Activated CD8-positive, alpha-beta memory T cell treated with anti-CD3 and anti-CD28 coated beads, Interleukin-2, amount 10 ng/mL, durations not matched to agents 7 days and 5 days (primary cell): ENCODE data around the gene DNAJB4. TPM values are rescaled to one million over a fixed set of nuclear protein-coding genes. Genes with fewer than 3 reads are reported as not detected.

Experiments used
- ATAC-seq: fragments of 150-1000 bp; cut with Tn5 transposase; one replicate; pipeline ENCODE4 v1.10.0; 2021; ENCODE audit warnings: moderate library complexity
- CTCF ChIA-PET: fragments of 350-600 bp; sonication (Branson Sonifier 250); formaldehyde crosslinking; loops from one replicate; lab custom pipeline; 2021; ENCODE audit warnings: antibody characterized with exemption; lab: Charles Lee
- DNase-seq: peaks from one replicate; pipeline ENCODE4 v3.0.0-alpha.2; 2020
- H3K27ac Mint-ChIP-seq: one replicate; pipeline ENCODE4 v1.8.0; 2021; ENCODE audit warnings: mild to moderate bottlenecking, mixed read lengths
- H3K27me3 Mint-ChIP-seq: one replicate; pipeline ENCODE4 v1.8.0; 2021; ENCODE audit warnings: mixed read lengths
- H3K36me3 Mint-ChIP-seq: one replicate; pipeline ENCODE4 v1.8.0; 2021; ENCODE audit warnings: mild to moderate bottlenecking, mixed read lengths
- H3K4me1 Mint-ChIP-seq: one replicate; pipeline ENCODE4 v1.8.0; 2021; ENCODE audit warnings: mixed read lengths
- H3K4me3 Mint-ChIP-seq: one replicate; pipeline ENCODE4 v1.8.0; 2021; ENCODE audit warnings: mild to moderate bottlenecking, moderate library complexity, mixed read lengths
- H3K9me3 Mint-ChIP-seq: one replicate; pipeline ENCODE4 v1.8.0; 2022; ENCODE audit warnings: low read depth, mixed read lengths
- total RNA-seq, 2 experiments: library from RNA; stranded (reverse); gene quantifications; one replicate each; pipeline ENCODE4 v1.2.3, GENCODE V29; 2021

The DNAJB4 gene
- total RNA-seq, 2 experiments from 2014 or later, result 11.5 to 23.0 TPM

- DNase-seq (no peak), ATAC-seq (no peak)
- H3K9me3 Mint-ChIP-seq, result no peaks in the 10 kb centered on the region
- H3K36me3 Mint-ChIP-seq, result no peaks in the 10 kb centered on the region
- CTCF ChIA-PET, result interaction anchor here (1.3 kb wide), 1 partner anchor 42 kb away, joined by 3 read pairs; the partner anchor contains the start of gene DNAJB4
- H3K27me3 Mint-ChIP-seq, result peaks cover 42% of the 10 kb centered on the region
- no peak overlapping the region for H3K4me3 Mint-ChIP-seq
- no peak overlapping the region for H3K27ac Mint-ChIP-seq
- H3K4me1 Mint-ChIP-seq, result peaks cover 28% of the 10 kb centered on the region
Measured at GRCh38 chr1:78047106-78047505, 42.4 kb downstream of the DNAJB4 start.

- H3K27ac Mint-ChIP-seq, result no peak overlapping the region
- peaks cover 42% of the 10 kb centered on the region for H3K27me3 Mint-ChIP-seq
- no peak for ATAC-seq
- peaks cover 28% of the 10 kb centered on the region for H3K4me1 Mint-ChIP-seq
- no peaks in the 10 kb centered on the region for H3K9me3 Mint-ChIP-seq
- no peak overlapping the region for H3K4me3 Mint-ChIP-seq
- CTCF ChIA-PET, result interaction anchor here (1.3 kb wide), 1 partner anchor 43 kb away, joined by 3 read pairs; the partner anchor contains the start of gene DNAJB4
- DNase-seq, result no peak
- H3K36me3 Mint-ChIP-seq, result no peaks in the 10 kb centered on the region
Measured at GRCh38 chr1:78047631-78048030, 42.9 kb downstream of the DNAJB4 start.

GRCh38 chr1:78048446-78048845, 43.7 kb downstream of the DNAJB4 start:
- no peaks in the 10 kb centered on the region for H3K36me3 Mint-ChIP-seq
- H3K4me3 Mint-ChIP-seq, result no peak overlapping the region
- ATAC-seq, result no peak
- CTCF ChIA-PET, result no interaction called here
- peaks cover 32% of the 10 kb centered on the region for H3K4me1 Mint-ChIP-seq
- no peak for DNase-seq
- H3K27me3 Mint-ChIP-seq, result peaks cover 39% of the 10 kb centered on the region
- no peak overlapping the region for H3K27ac Mint-ChIP-seq
- H3K9me3 Mint-ChIP-seq, result no peaks in the 10 kb centered on the region

- ATAC-seq (no peak), DNase-seq (no peak)
- no peaks in the 10 kb centered on the region for H3K9me3 Mint-ChIP-seq
- H3K27ac Mint-ChIP-seq, result no peak overlapping the region
- H3K4me1 Mint-ChIP-seq, result peaks cover 32% of the 10 kb centered on the region
- H3K27me3 Mint-ChIP-seq, result peaks cover 35% of the 10 kb centered on the region
- H3K4me3 Mint-ChIP-seq, result no peak overlapping the region
- CTCF ChIA-PET, result no interaction called here
- peaks cover 3% of the 10 kb centered on the region for H3K36me3 Mint-ChIP-seq
Measured at GRCh38 chr1:78049396-78049795, 44.7 kb downstream of the DNAJB4 start.

GRCh38 chr1:78051005-78051404, 46.3 kb downstream of the DNAJB4 start:
- CTCF ChIA-PET, result no interaction called here

GRCh38 chr1:78052685-78053405, 48.1 kb downstream of the DNAJB4 start:
- Mint-ChIP-seq H3K27ac (no peak overlapping the region), H3K27me3 (peaks cover 5% of the 10 kb centered on the region), H3K36me3 (peaks cover 6% of the 10 kb centered on the region), H3K9me3 (peaks cover 3% of the 10 kb centered on the region), H3K4me3 (no peak overlapping the region), H3K4me1 (peaks cover 12% of the 10 kb centered on the region)
- CTCF ChIA-PET, result no interaction called here
- ATAC-seq (no peak), DNase-seq (no peak)

More at GRCh38 chr1:78051005-78051404, 46.3 kb downstream of the DNAJB4 start:
- H3K9me3 Mint-ChIP-seq, result peaks cover 3% of the 10 kb centered on the region
- no peak overlapping the region for H3K4me3 Mint-ChIP-seq
- H3K27ac Mint-ChIP-seq, result no peak overlapping the region
- no peak for DNase-seq
- peaks cover 6% of the 10 kb centered on the region for H3K36me3 Mint-ChIP-seq
- H3K27me3 Mint-ChIP-seq, result peaks cover 21% of the 10 kb centered on the region
- ATAC-seq, result no peak
- H3K4me1 Mint-ChIP-seq, result peaks cover 23% of the 10 kb centered on the region

- Mint-ChIP-seq H3K36me3 (peaks cover 6% of the 10 kb centered on the region), H3K27me3 (peaks cover 6% of the 10 kb centered on the region), H3K9me3 (peaks cover 3% of the 10 kb centered on the region), H3K27ac (no peak overlapping the region), H3K4me1 (peaks cover 11% of the 10 kb centered on the region), H3K4me3 (no peak overlapping the region)
- DNase-seq (no peak), ATAC-seq (no peak)
- CTCF ChIA-PET, result interaction anchor here (0.7 kb wide), 1 partner anchor 266 kb away, joined by 4 read pairs; no protein-coding TSS in a partner anchor
Measured at GRCh38 chr1:78053498-78053897, 48.8 kb downstream of the DNAJB4 start.

- Mint-ChIP-seq H3K27me3 (peaks cover 9% of the 10 kb centered on the region), H3K9me3 (peaks cover 3% of the 10 kb centered on the region), H3K36me3 (peaks cover 6% of the 10 kb centered on the region), H3K4me3 (no peak overlapping the region), H3K4me1 (peaks cover 8% of the 10 kb centered on the region), H3K27ac (no peak overlapping the region)
- ATAC-seq, result no peak
- no peak for DNase-seq
- CTCF ChIA-PET, result no interaction called here
Measured at GRCh38 chr1:78054559-78054958, 49.8 kb downstream of the DNAJB4 start.

- Mint-ChIP-seq H3K4me1 (peaks cover 8% of the 10 kb centered on the region), H3K27ac (no peak overlapping the region), H3K4me3 (no peak overlapping the region), H3K36me3 (peaks cover 6% of the 10 kb centered on the region), H3K9me3 (peaks cover 3% of the 10 kb centered on the region), H3K27me3 (peaks cover 9% of the 10 kb centered on the region)
- DNase-seq (no peak), ATAC-seq (no peak)
- CTCF ChIA-PET, result no interaction called here
Measured at GRCh38 chr1:78054972-78055371, 50.2 kb downstream of the DNAJB4 start.

- Mint-ChIP-seq H3K4me1 (peaks cover 8% of the 10 kb centered on the region), H3K36me3 (peaks cover 6% of the 10 kb centered on the region), H3K27ac (no peak overlapping the region), H3K4me3 (no peak overlapping the region), H3K9me3 (peaks cover 3% of the 10 kb centered on the region), H3K27me3 (peaks cover 9% of the 10 kb centered on the region)
- DNase-seq (no peak), ATAC-seq (no peak)
- CTCF ChIA-PET, result no interaction called here
Measured at GRCh38 chr1:78055565-78056132, 50.9 kb downstream of the DNAJB4 start.

- CTCF ChIA-PET, result no interaction called here
- Mint-ChIP-seq H3K36me3 (peaks cover 6% of the 10 kb centered on the region), H3K27me3 (peaks cover 9% of the 10 kb centered on the region), H3K4me1 (peaks cover 10% of the 10 kb centered on the region), H3K27ac (no peak overlapping the region), H3K4me3 (no peak overlapping the region), H3K9me3 (peaks cover 3% of the 10 kb centered on the region)
- DNase-seq (no peak), ATAC-seq (no peak)
Measured at GRCh38 chr1:78058670-78059069, 53.9 kb downstream of the DNAJB4 start.

- CTCF ChIA-PET, result interaction anchor here (0.9 kb wide), 1 partner anchor 11 kb away, joined by 3 read pairs; no protein-coding TSS in a partner anchor
- H3K9me3 Mint-ChIP-seq, result no peaks in the 10 kb centered on the region
- peaks cover 7% of the 10 kb centered on the region for H3K4me1 Mint-ChIP-seq
- H3K27me3 Mint-ChIP-seq, result peaks cover 17% of the 10 kb centered on the region
- no peak overlapping the region for H3K4me3 Mint-ChIP-seq
- no peak for DNase-seq
- no peak overlapping the region for H3K27ac Mint-ChIP-seq
- H3K36me3 Mint-ChIP-seq, result peaks cover 1% of the 10 kb centered on the region
- no peak for ATAC-seq
Measured at GRCh38 chr1:78060857-78061563, 56.3 kb downstream of the DNAJB4 start.

GRCh38 chr1:78061825-78062523, 57.2 kb downstream of the DNAJB4 start:
- no peak overlapping the region for H3K27ac Mint-ChIP-seq
- H3K4me3 Mint-ChIP-seq, result no peak overlapping the region
- H3K27me3 Mint-ChIP-seq, result peaks cover 22% of the 10 kb centered on the region
- no peaks in the 10 kb centered on the region for H3K9me3 Mint-ChIP-seq
- DNase-seq, result no peak
- H3K4me1 Mint-ChIP-seq, result peaks cover 7% of the 10 kb centered on the region
- peaks cover 1% of the 10 kb centered on the region for H3K36me3 Mint-ChIP-seq
- no peak for ATAC-seq
- CTCF ChIA-PET, result interaction anchor here (0.6 to 0.9 kb wide), 2 partner anchors 10 to 52 kb away, joined by 3 read pairs; no protein-coding TSS in a partner anchor
